ENCODE data around the gene TAS2R13.

Gene TAS2R13

DNA sequence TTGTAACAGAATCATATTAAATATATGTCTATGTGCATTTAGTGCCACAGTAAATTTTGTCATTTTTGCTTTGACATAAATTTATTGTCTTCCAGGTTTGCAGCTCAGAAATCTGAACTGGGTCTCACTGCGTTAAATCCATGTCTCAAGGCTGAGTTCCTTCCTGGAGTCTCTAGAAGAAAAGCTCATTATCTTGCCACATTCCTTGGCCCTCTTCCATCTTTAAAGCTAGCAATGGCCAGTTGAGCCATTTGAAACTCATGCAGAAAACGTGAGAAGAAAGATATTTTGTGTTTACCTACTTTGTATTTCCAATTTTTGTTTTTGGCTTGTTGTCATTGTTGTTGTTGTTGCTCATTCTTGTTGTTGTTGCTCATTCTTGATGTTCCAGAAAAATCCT is 36.0 kb downstream of the TAS2R13 start:
- no peak for DNase-seq (ENCODE audit: low read depth in 2 of 3, low spot score in 1 of 3)

DNA sequence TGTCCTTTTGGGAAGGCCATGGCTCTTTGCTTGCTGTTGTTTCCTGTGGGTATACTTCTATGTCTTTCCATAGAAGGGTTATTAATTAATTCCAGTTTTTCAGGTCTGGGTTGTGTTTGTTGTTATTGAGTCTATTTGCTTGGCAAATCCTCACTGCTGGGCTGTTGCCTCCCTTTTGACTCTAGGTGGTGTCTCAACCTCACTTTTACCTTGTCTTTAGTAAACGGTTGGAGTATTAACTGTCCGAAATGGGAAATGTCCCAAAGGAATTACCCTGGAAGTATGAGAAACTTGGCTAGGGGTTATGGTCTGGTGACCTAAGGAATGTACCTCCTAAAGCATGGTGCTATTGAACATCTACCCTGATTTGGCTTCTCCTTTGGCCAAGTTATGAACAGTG is 42.0 kb downstream of the TAS2R13 start:
- no peak for DNase-seq (ENCODE audit: low read depth in 2 of 3, low spot score in 1 of 3)

DNA sequence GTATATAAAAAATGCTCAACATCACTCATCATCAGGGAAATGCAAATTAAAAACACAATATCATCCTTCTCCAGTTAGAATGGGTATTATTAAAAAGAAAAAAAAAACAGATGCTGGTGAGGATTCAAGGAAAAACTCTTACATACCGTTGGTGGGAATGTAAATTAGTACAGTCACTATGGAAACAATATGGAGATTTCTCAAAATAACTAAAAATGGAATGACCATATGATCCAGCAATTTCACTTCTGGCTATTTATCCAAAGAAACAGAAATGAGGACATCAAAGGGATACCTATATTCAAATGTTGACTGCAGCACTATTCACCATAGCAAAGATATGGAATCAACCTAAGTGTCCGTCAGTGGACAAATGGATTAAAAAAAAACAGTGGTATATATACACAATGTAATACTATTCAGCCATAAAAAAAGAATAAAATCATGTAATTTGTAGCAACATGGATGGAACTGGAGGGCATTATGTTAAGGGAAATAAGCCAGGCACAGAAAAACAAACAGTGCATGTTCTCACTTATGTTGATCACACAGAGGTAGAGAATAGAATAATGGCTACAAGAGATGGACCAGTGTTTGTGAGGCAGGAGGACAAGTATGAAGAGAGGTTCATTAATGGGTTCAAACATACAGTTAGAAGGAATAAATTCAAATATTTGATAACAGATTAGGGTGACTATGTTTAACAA is 45.7 kb downstream of the TAS2R13 start:
- DNase-seq (ENCODE audit: low read depth in 2 of 3, low spot score in 1 of 3): no peak

DNA sequence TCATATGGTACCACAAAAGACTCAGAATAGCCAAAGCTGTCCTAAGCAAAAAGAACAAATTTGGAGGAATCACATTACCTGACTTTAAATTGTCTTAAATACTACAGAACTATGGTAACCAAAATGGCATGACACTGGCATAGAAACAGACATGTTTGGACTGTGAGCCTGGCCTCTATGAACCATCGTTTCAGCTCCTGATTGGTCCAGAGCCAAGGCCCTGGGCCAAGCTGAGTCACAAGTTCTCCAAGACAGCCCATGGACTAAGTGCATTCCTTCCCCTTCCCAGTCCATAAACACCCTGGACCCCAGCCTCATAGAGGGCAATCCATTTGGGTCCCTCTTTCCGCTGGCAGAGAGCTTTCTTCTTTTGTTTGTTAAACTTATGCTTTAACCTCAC is 48.0 kb downstream of the TAS2R13 start:
- no peak for DNase-seq (ENCODE audit: low read depth in 2 of 3, low spot score in 1 of 3)

All from stimulated activated CD4-positive, alpha-beta T cell treated with anti-CD3 and anti-CD28 coated beads, Interleukin-12 subunit alpha, Interleukin-12 subunit beta, amount 100 ng/mL, for 48 hours (primary cell).